Activated CD4-positive, alpha-beta T cell treated with anti-CD3 and anti-CD28 coated beads for 4 hours (primary cell): Measurements from ENCODE around the gene OSBPL7.

Experiments used
- DNase-seq, 2 donors: peaks; one replicate each; pipeline ENCODE4 v3.0.0-alpha.2; 2020

The OSBPL7 gene

GRCh38 chr17:47821424-47822391, at the start of gene OSBPL7:
TSS of gene OSBPL7 (minus strand) at chr17:47821794. CDS start at chr17:47820278, 1,516 bp downstream.
- peak; percentile 72 to 73 for DNase-seq

DNA sequence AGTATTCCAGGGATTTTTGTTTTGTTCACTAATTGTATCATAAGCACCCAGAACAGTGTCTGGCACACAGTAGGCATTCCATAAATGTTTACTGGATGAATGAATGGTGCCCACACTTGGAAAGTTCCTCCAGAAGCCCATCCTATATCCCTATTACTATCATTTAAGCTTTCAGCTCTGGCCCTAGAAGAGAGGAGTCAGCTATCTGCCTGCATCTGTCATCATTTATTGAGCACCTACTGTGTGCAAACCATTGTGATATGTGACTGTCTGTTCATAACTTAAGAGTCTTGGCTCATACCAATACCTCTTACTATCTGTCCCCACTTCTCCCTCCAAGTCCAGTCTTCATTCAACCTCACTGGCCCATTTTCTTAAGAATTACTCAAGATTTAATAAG, 49.5 kb upstream of the OSBPL7 start:
- no peak for DNase-seq

DNA sequence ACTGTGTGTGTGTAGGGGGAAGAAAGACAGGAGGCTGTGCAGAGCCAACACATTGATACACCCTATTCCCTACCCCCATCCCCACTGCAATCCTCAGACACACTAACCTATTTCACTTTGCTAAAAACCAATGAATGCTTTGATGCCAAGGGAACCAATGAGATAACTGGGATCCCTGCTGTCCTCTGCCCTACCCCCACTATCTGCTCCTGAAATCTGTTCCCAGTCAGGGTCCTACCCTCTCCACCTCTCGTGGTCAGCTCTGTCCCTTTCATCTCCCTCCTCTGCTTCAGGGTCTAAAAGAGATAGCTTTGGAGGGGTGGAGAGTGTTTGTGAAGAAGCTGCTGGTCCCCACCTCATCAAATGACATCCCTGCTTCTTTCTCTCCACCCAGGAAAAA, 48.5 kb upstream of the OSBPL7 start:
- DNase-seq = no peak

DNA sequence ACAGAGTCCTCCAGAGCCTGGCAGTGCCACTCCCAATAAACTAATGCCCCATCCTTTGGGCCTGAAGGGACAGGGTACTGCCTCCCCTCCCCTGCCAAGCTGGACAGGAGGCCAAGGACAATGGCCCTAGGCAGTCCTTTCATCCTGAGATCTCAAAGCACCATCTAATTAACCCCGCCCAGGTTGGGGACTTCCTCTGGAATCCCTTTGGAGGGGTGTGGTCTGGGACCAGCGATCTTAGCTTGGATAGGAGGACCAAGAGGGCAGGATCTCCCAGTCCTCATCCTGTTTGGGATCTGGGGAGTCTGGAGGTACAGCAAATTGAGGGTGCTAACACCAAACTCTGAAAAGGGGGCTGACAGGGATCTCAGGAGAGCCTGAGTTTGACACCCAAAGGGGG, 47.5 kb upstream of the OSBPL7 start:
- DNase-seq = no peak

GRCh38 chr17:47867813-47868533, 46.4 kb upstream of the OSBPL7 start:
- DNase-seq = no peak

DNA sequence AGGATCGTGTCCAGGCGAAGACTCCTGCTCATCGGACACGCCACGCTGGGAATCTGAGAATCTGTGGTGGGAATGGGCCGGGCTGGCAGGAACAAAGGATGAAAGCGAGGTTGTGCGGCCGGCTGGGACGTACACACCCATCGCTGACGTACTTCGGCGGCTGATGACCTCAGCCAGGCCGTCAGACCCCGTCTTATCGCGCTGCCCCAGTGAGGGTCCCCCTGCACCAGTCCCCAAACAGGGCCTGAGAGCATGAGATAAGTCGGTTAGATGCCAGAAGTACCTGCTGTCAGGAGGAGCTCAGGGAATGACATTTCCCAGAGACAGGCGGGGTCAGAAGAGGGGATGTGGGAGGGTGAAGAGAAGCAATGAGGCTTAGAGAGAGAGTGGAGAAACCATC, 45.3 kb upstream of the OSBPL7 start:
- no peak for DNase-seq

GRCh38 chr17:47864791-47865216, 43.2 kb upstream of the OSBPL7 start:
- no peak for DNase-seq

DNA sequence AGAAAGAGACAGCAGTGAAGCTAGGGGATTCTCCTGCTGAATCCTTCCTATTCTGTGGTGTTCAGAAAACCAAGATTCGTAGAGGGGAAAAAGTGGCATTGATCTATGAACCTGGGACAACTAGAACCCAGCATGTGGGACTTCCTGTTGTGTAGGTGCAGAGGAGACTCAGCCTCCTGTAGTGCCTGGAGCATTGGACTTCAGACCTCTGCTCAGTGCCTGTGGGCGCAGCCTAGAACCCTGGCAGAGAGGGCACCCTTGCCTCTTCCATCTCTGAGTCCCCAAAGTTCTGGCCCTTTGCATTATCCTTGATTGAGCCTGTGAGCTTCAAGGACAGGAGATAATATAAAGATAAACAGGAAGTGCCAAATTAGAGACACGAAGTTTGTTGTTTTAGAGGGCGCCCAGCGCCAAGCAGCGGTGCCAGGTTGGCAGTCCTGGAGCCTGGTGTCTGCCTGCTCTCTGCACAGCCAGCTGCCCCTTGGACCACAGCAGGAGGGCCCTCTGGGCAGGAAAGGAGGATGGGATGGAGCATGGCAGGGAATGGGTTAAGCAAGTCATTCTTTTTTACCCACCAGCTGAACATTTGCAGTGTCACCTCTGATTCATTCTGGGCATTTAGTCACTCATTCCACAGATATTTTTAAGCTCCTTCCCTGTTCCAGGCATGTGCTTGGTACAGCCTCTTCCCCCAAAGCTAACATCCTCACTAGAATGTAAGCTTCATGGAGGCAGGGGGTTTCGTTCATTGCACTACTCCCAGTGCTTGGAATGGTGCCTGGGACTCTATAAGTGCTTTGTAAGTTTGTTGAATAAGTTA, 41.2 kb upstream of the OSBPL7 start:
- DNase-seq = no peak

DNA sequence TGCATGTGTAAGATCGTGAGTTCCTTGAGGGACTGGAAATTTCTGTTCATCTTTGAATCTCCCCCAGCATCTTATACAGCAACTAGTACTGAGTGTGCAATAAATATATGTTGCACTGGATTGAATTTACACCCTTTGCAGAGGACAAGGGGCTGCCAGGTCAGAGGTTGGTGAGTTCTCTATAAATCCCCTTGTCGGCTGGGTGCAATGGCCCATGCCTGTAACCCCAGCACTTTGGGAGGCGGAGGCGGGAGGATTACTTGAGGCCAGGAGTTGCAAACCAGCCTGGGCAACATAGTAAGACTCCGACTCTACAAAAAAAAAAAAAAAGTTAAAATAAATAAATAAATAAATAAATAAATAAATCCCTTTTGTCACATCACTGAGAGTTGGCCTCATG, 38.8 kb upstream of the OSBPL7 start:
- DNase-seq = no peak

GRCh38 chr17:47857551-47858455, 36.2 kb upstream of the OSBPL7 start:
- no peak for DNase-seq

DNA sequence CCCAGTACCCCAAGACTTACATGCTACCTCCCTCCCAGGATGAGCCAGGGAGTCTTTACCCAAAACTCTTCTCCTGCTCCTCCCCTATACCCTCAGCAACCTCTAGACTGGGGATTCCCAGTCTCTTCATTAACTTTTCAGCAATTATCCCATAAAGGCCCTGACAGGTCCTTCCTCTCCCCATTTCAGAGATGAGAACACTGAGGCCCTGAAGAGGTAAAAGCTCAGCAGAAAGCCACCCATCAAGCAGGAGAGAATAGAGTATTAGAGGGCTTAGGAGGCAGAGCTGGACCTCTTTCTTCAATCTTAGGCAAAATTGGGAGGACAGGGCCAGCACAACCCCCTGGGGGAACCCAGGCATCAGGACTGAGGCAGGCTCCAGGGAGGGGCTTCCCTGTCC, 35.2 kb upstream of the OSBPL7 start:
- DNase-seq = no peak

GRCh38 chr17:47855737-47856136, 34.1 kb upstream of the OSBPL7 start:
- DNase-seq = no peak

- no peak for DNase-seq
Measured at GRCh38 chr17:47853616-47854015, 32.0 kb upstream of the OSBPL7 start.

GRCh38 chr17:47852113-47852949, 30.7 kb upstream of the OSBPL7 start:
- no peak for DNase-seq

DNA sequence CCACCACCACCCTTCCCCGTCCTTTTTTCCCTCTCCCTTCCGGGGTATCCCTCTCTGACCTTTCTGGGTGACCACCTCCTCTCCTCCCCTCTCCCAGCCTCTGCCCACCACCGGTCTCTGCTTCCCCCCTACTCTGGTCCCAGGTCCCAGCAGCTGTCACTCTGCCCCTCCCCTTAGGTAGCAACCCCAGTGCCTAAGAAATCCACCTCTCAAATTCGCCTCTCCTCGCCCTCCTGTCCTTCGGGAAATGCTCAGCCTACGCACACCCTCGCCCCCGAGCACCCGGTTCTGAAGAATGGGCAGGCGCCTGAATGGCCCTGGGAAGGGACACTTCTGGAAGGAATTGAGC, 30.1 kb upstream of the OSBPL7 start:
- no peak for DNase-seq

DNA sequence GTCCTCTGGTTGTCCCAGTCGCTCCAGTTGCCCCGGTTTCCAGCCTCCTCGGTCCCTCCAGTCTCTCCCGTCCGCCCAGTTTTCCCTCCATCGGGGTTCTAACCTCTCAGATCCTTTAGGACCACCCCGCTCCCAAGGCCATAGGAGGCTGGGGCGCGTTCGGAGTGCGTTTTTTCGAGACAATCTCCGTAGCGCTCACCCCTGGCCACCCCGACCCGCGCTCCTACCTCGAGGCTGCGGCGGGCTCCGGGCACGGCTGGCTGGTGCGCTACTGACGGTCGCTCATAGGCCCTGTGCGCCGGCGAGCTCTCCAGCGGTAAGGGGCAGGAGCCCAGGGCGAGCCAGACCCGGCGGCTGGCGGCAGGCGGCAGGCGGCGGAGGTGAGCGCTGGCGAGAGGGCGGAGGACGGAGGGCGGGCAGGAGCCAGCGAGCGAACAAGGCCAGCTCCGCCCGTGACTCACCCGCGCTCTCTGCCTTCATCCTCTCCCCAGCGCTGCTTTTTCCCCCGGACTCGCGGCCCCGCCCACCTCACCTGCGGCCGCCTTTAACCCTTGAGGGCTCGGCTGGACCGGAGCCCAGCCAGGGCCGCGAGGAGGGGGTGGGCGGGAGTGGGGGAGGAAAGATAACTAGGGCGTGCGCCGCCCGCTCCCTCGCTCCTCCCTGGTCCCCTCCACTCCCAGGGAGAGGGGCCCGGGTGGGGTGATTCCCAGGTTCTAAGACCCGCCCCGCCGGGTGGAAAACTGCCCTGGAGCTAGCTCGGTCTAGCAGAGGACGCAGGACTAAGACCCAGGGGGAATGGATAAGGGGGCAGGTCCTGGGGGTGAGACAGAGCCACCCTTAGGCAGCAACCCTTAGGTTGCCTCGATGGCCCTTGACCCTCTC, 29.3 kb upstream of the OSBPL7 start, which contains the start of gene SP6:
Gene SP6, minus strand, starts transcription at position 472 of the 882 bp plus-strand sequence. CDS start 2,734 bp downstream, outside the sequence.
- DNase-seq = peak; percentile 68 to 69

DNA sequence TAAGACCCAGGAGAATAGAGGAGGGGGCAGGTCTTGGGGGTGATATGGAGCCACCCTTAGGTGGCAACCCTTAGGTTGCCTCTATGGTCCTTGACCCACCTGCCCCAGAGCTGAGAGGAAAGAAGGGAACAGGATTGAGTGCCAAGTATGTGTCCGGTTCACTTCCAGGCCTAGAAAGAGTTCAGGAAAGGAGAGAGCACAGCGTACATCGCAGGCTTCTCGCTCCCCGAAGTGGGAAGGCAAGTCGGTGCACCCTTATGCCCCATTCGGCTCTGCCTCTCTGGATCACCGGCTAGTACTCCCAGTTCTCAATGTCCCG, 28.7 kb upstream of the OSBPL7 start:
- DNase-seq = no peak

- DNase-seq = no peak
Measured at GRCh38 chr17:47848198-47848513, 26.6 kb upstream of the OSBPL7 start.

DNA sequence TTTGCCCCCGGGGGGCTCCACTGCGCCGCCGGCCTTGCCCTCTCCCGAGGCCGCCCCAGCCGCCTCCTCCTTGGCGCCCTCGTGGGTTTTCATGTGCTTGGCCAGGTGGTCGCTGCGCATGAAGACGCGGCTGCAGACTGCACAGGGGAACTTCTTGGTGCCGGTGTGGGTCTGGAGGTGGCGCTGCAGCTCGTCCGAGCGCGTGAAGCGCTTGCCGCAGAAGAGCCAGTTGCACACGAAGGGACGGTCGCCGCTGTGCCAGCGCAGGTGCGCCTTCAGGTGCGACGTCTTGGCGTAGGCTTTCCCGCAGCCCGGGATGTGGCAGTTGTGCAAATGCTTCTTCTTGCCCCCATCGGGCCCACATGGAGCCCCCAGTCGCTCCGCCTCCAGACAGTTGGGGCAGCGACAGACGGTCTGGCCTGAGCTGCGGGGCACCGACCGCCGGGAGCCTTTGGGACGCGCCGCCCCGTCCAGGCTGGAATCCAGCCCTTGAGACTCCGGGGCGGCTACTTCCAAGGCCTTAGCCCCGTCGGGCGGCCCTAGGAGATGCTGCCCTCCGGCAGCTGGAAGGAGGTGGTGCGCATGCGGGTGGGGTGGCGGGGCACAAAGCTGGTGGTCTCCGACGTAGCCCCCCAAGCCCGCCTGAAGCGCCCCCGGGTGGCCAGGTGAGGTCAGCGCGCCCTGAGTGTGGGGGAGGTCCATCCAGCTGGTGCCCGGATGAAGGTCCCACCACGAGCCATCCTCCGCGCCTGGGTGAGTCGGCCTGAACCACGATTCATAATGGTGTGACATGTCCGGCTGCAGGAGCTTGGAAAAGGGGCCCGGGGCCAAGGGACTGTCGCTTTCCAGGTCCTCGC, 26.0 kb upstream of the OSBPL7 start:
- no peak for DNase-seq
